ENCODE results near the gene NINJ2.
A peak's percentile ranks its signal among the peaks of the same experiment; 100 is the strongest.

NINJ2 gene

GRCh38 chr12:527729-528128 lies 135.5 kb downstream of the NINJ2 start:
- DNase-seq (ENCODE audit: low read depth): no peak

DNA sequence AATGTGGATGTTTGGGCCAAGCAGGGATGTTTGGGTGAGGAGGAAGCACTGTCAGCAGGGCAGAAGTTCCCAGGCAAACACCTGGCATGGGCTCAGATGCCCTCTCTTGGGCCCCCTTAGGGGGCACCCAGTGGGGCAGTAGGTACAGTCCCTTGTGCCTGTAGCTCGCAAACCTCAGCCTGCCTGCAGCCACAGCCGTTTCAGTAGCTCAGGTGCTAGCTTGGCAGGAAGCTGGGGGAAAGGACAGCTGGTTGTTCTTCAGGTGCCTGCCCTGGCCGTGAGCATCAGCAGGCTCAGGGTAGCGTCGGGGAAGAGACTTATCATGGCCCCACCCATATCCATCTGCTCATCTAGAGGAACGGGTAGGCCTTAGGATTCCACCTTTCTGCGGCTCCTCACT lies 136.0 kb downstream of the NINJ2 start:
- DNase-seq (ENCODE audit: low read depth): no peak

DNA sequence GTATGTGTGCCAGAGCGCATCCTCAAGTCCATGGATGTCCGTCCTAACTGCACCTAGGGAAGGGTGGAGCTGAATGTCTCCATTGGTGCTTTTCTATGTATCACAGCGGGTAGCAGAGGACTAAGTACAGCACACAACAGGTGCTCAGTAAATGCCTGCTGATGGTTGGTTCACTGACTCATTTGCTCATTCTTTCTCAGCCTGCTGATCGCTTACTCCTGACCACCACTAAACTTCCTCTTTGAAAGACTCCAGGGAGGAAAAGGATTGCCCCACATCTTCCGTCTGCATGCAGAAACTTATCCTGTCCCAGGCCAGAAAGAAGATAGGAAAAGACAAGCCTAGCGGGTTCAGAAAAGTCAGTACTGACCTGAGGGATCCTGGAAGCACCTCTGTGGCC lies 137.2 kb downstream of the NINJ2 start:
- no peak for DNase-seq (ENCODE audit: low read depth)

DNA sequence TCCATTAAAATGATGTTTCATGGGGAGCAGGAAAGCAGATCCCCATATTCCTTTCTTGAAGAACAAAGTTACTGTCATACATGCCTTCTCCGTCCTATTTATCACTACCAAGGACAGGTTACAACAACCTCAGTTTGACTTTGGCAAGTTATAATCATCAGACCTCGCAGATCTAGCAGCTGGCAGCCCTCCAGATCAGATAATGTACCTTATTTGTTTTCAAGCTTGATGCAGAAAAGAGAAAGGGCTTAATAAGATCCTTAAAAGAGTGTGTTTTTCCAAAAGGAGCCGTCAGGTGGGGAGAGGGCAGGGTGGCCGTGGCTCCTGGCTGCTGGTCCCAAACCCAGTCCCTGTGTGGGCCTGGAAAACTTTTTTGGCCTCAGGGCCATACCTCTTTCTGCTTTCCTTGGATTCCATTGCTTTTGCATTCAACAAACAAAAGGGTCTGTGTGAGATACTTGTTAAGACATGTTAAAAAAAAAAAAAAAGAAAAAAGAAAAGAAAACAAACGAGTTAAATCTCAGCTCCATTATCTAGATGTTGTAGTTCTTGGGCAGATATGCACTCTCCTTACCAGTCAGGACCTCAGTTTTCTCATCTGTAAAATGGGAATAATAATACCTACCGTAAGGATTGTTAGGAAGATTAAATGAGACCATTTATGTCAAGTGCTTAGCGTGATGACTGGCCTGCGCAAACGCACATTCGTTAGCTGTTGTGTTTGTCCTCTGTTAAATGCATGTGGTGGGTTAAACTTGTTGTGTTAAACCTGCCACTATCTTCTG lies 138.9 kb downstream of the NINJ2 start:
- DNase-seq (ENCODE audit: low read depth): no peak

- DNase-seq (ENCODE audit: low read depth): no peak
Measured at GRCh38 chr12:522692-523378, 140.4 kb downstream of the NINJ2 start.

DNA sequence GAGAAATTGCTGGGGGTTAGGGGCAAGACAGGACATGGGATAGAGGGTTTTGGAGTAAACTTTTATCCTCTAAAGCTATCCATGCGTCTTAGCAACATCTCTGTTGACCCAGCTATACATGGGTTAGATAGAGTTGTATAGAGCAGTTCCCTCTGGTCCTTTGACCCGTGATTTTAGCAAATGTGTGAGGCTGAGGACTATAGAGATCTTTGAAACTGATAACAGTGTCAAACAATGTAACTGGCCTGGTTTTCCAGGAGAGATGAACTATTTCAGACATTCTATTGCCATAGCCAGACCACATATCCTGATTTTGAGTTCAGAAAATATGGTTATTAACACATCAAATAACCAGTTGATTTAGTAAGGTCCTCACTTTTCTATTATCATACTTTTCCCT lies 143.1 kb downstream of the NINJ2 start:
- DNase-seq (ENCODE audit: low read depth): no peak

DNA sequence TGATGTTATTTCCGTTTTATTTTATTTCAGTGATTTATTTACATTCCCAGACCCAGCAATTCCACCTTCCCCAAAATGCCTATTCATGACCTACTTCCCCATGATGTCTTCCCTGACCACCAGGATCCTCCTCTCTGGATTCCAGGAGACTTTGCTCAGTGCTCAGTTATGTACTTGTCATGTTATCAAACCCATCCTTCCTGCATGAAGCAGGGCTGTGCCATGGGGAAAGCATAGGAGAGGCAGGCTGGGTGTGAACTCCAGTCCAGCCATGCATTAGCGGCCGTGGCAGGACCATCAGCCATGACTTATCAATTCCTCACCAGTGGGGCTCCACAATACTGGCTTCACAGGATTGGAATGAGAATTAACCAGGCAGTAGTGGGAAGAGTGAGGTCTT lies 145.7 kb downstream of the NINJ2 start:
- DNase-seq (ENCODE audit: low read depth): peak; percentile 19

Measured in EH (cell line).